H9 (cell line): ENCODE results near the gene EPHA3. TPM values are rescaled to one million over a fixed set of nuclear protein-coding genes. Genes with fewer than 3 reads are reported as not detected.
A peak's percentile ranks its signal among the peaks of the same experiment; 100 is the strongest.

Experiments
- DNase-seq: peaks from one replicate; pipeline ENCODE4 v3.0.0-alpha.2; 2017
- H2AFZ ChIP-seq: one replicate; pipeline ENCODE4 v1.6.1; 2013; ENCODE audit warnings: mild to moderate bottlenecking, low read length, control low read depth, moderate library complexity
- H2AK5ac ChIP-seq: 2 replicates; pipeline ENCODE4 v1.6.1; 2013; ENCODE audit warnings: low read length, control low read depth, mixed read lengths; ENCODE audit not compliant: insufficient read length
- H2BK120ac ChIP-seq: one replicate; pipeline ENCODE4 v1.6.1; 2013; ENCODE audit warnings: low read depth, mild to moderate bottlenecking, low read length, control low read depth, inconsistent platforms; ENCODE audit not compliant: poor library complexity, severe bottlenecking
- H2BK12ac ChIP-seq: 2 replicates; pipeline ENCODE4 v1.6.1; 2013; ENCODE audit warnings: low read length, control low read depth, mixed read lengths, low read depth; ENCODE audit not compliant: insufficient read length
- H2BK15ac ChIP-seq: 2 replicates; pipeline ENCODE4 v1.6.1; 2013; ENCODE audit warnings: low read depth, low read length, control low read depth
- H2BK20ac ChIP-seq: one replicate; pipeline ENCODE4 v1.6.1; 2013; ENCODE audit warnings: low read depth, mild to moderate bottlenecking, low read length, control low read depth, inconsistent platforms; ENCODE audit not compliant: poor library complexity, severe bottlenecking
- H2BK5ac ChIP-seq: 2 replicates; pipeline ENCODE4 v1.6.1; 2013; ENCODE audit warnings: low read length, control low read depth, mixed read lengths; ENCODE audit not compliant: insufficient read length
- H3K14ac ChIP-seq: 2 replicates; pipeline ENCODE4 v1.6.1; 2013; ENCODE audit warnings: low read length, control low read depth; ENCODE audit not compliant: insufficient read depth
- H3K18ac ChIP-seq: 2 replicates; pipeline ENCODE4 v1.6.1; 2013; ENCODE audit warnings: low read depth, mild to moderate bottlenecking, mixed read lengths, low read length, control low read depth; ENCODE audit not compliant: insufficient read length
- H3K23ac ChIP-seq: 2 replicates; pipeline ENCODE4 v1.6.1; 2013; ENCODE audit warnings: low read length, control low read depth, mixed read lengths, low read depth; ENCODE audit not compliant: insufficient read length
- H3K23me2 ChIP-seq: 2 replicates; pipeline ENCODE4 v1.6.1; 2013; ENCODE audit warnings: low read depth, mild to moderate bottlenecking, mixed read lengths, low read length, control low read depth; ENCODE audit not compliant: insufficient read length, poor library complexity, severe bottlenecking
- H3K27ac ChIP-seq: 2 replicates; pipeline ENCODE4 v1.5.1; 2013; ENCODE audit warnings: low read length, control low read depth, mixed read lengths, low read depth; ENCODE audit not compliant: insufficient read length
- H3K27me3 ChIP-seq: 2 replicates; pipeline ENCODE4 v1.6.1; 2013; ENCODE audit warnings: low read length, control low read depth, inconsistent platforms; ENCODE audit not compliant: insufficient read depth
- H3K4ac ChIP-seq: 2 replicates; pipeline ENCODE4 v1.6.1; 2013; ENCODE audit warnings: low read depth, mild to moderate bottlenecking, control low read depth, inconsistent platforms, low read length, moderate library complexity
- H3K4me1 ChIP-seq: 2 replicates; pipeline ENCODE4 v1.6.1; 2013; ENCODE audit warnings: low read length, control low read depth, inconsistent platforms; ENCODE audit not compliant: insufficient read depth
- H3K4me2 ChIP-seq: 2 replicates; pipeline ENCODE4 v1.6.1; 2013; ENCODE audit warnings: low read length, control low read depth, mixed read lengths; ENCODE audit not compliant: insufficient read length, insufficient read depth
- H3K56ac ChIP-seq: 2 replicates; pipeline ENCODE4 v1.6.1; 2013; ENCODE audit warnings: low read depth, mild to moderate bottlenecking, mixed read lengths, low read length, control low read depth; ENCODE audit not compliant: insufficient read length
- H3K79me1 ChIP-seq: 2 replicates; pipeline ENCODE4 v1.6.1; 2013; ENCODE audit warnings: low read depth, mild to moderate bottlenecking, moderate library complexity, low read length, control low read depth, inconsistent platforms; ENCODE audit not compliant: insufficient read depth, poor library complexity, severe bottlenecking
- H3K79me2 ChIP-seq: 2 replicates; pipeline ENCODE4 v1.6.1; 2013; ENCODE audit warnings: low read length, control low read depth, inconsistent platforms; ENCODE audit not compliant: insufficient read depth
- H3K9ac ChIP-seq: 2 replicates; pipeline ENCODE4 v1.6.1; 2013; ENCODE audit warnings: low read length, control low read depth, mixed read lengths; ENCODE audit not compliant: insufficient read length; ENCODE audit errors: extremely low read depth
- H3K9me3 ChIP-seq: one replicate; pipeline ENCODE4 v1.6.1; 2013; ENCODE audit warnings: low read depth, low read length, inconsistent platforms; ENCODE audit not compliant: control insufficient read depth
- H3T11ph ChIP-seq: one replicate; pipeline ENCODE4 v1.6.1; 2013; ENCODE audit warnings: mild to moderate bottlenecking, low read length, control low read depth, inconsistent platforms
- H4K20me1 ChIP-seq: one replicate; pipeline ENCODE4 v1.6.1; 2013; ENCODE audit not compliant: control insufficient read depth, insufficient read length, insufficient read depth
- H4K5ac ChIP-seq: 2 replicates; pipeline ENCODE4 v1.6.1; 2013; ENCODE audit warnings: low read depth, mild to moderate bottlenecking, mixed read lengths, low read length, control low read depth; ENCODE audit not compliant: insufficient read length
- H4K8ac ChIP-seq: replicated peaks from 2 replicates; pipeline ENCODE4 v1.6.1; 2013; ENCODE audit warnings: low read length, control low read depth, mixed read lengths, low read depth; ENCODE audit not compliant: insufficient read length
- H4K91ac ChIP-seq: 2 replicates; pipeline ENCODE4 v1.6.1; 2013; ENCODE audit warnings: low read depth, mild to moderate bottlenecking, moderate library complexity, mixed read lengths, low read length, control low read depth; ENCODE audit not compliant: insufficient read length
- H3K27ac Mint-ChIP-seq, 3 experiments: 2 replicates in 2 of 3; 3 replicates in 1 of 3; pipeline ENCODE4 v1.8.0; 2020 to 2021; ENCODE audit warnings: mixed read lengths in 3 of 3, mild to moderate bottlenecking in 1 of 3, moderate library complexity in 1 of 3
- H3K27me3 Mint-ChIP-seq: 2 replicates; pipeline ENCODE4 v1.8.0; 2021; ENCODE audit warnings: low read depth, mild to moderate bottlenecking, moderate library complexity, mixed read lengths
- H3K36me3 Mint-ChIP-seq, 3 experiments: 2 replicates in 2 of 3; 3 replicates in 1 of 3; pipeline ENCODE4 v1.8.0; 2020 to 2021; ENCODE audit warnings: low read depth in 3 of 3, mixed read lengths in 3 of 3; ENCODE audit not compliant: insufficient read depth in 1 of 3
- H3K4me1 Mint-ChIP-seq, 2 experiments: 2 replicates each; pipeline ENCODE4 v1.8.0; 2020; ENCODE audit warnings: mixed read lengths in 2 of 2
- H3K4me3 Mint-ChIP-seq, 2 experiments: 2 replicates in 1 of 2; 3 replicates in 1 of 2; pipeline ENCODE4 v1.8.0; 2020 to 2021; ENCODE audit warnings: mild to moderate bottlenecking in 2 of 2, mixed read lengths in 2 of 2, moderate library complexity in 1 of 2
- H3K9me3 Mint-ChIP-seq, 2 experiments: 2 replicates in 1 of 2; 3 replicates in 1 of 2; pipeline ENCODE4 v1.8.0; 2020; ENCODE audit warnings: mild to moderate bottlenecking in 2 of 2, mixed read lengths in 2 of 2, moderate library complexity in 1 of 2
- CTCF ChIP-seq: fragments of 200-600 bp; sonication (generic); conservative IDR thresholded peaks from 3 replicates; pipeline ENCODE4 v1.8.0; 2021; ENCODE audit warnings: antibody characterized with exemption, mild to moderate bottlenecking
- WGBS: extraction: QIAGEN DNeasy Blood & Tissue Kit; methylation state at CpG from one replicate; pipeline ENCODE4 v1.1.7; 2013; ENCODE audit warnings: missing lambda C conversion rate, low lambda C conversion rate, mixed read lengths; ENCODE audit not compliant: insufficient read length; ENCODE audit errors: extremely low coverage; 5-methylcytosine and 5-hydroxymethylcytosine counted together
- total RNA-seq: library from RNA; stranded (reverse); gene quantifications from 2 replicates; pipeline ENCODE4 v1.2.1, GENCODE V29; 2021

EPHA3 gene
- total RNA-seq, 1 experiment from 2014 or later, result 0.66 TPM

GRCh38 chr3:89245612-89246011 lies 138.2 kb downstream of the EPHA3 start:
- TF ChIP-seq CTCF, result no peak
- H2BK120ac ChIP-seq, result no peak overlapping the region
- H3K56ac ChIP-seq, result no peak overlapping the region
- Mint-ChIP-seq H3K27ac (peak overlapping the region; percentile 79 to 95 (median 90)), H3K4me1 (peaks cover 39 to 41% of the 10 kb centered on the region in 2 experiments), H3K36me3 (peaks cover 0 to 4% (median 0%) of the 10 kb centered on the region in 3 experiments; a peak in 1 of 7 replicates), H3K9me3 (peaks cover 0 to 4% of the 10 kb centered on the region in 2 experiments; a peak in 2 of 5 replicates), H3K27me3 (no peaks in the 10 kb centered on the region), H3K4me3 (no peak overlapping the region)
- H3K4me1 ChIP-seq, result peaks cover 3% of the 10 kb centered on the region; the same call in 1 of the 2 replicates
- no peak overlapping the region for H4K5ac ChIP-seq
- no peaks in the 10 kb centered on the region for H3K79me2 ChIP-seq
- no peak overlapping the region for H3K27ac ChIP-seq
- no CpG with 5 or more reads among the region's 2 CpGs for WGBS
- H3K18ac ChIP-seq, result no peak overlapping the region
- no peak overlapping the region for H3K4me2 ChIP-seq
- no peaks in the 10 kb centered on the region for H3K79me1 ChIP-seq
- H4K20me1 ChIP-seq, result no peaks in the 10 kb centered on the region
- no peak overlapping the region for H2BK15ac ChIP-seq
- H2AFZ ChIP-seq, result no peak overlapping the region
- H3K23ac ChIP-seq, result no peak overlapping the region
- H3T11ph ChIP-seq, result no peak overlapping the region
- no peaks in the 10 kb centered on the region for H3K23me2 ChIP-seq
- H4K91ac ChIP-seq, result no peak overlapping the region
- H2AK5ac ChIP-seq, result no peak overlapping the region
- H3K9ac ChIP-seq, result no peak overlapping the region
- no peaks in the 10 kb centered on the region for H3K9me3 ChIP-seq
- H2BK20ac ChIP-seq, result no peak overlapping the region
- H3K14ac ChIP-seq, result no peak overlapping the region
- H2BK5ac ChIP-seq, result no peak overlapping the region
- no peak overlapping the region for H2BK12ac ChIP-seq
- H3K4ac ChIP-seq, result no peak overlapping the region
- no peak for DNase-seq
- no peak overlapping the region for H4K8ac ChIP-seq
- no peaks in the 10 kb centered on the region for H3K27me3 ChIP-seq
